Activated T-helper 2 cell treated with anti-CD3 and anti-CD28 coated beads, Interferon-gamma antibody, Interleukin-2, Interleukin-4, amounts not matched to agents 10 μg/mL and 5 μg/mL and 100 μg/mL, durations not matched to agents 14 hours and 24 hours and 36 hours (primary cell): Measurements from ENCODE around the gene HAGHL. TPM values are rescaled to one million over a fixed set of nuclear protein-coding genes. Genes with fewer than 3 reads are reported as not detected.

Source experiments
- DNase-seq: peaks from one replicate; pipeline ENCODE4 v3.0.0; 2021; ENCODE audit warnings: low spot score
- H3K27ac Mint-ChIP-seq: one replicate; pipeline ENCODE4 v1.8.0; 2021; ENCODE audit warnings: mixed read lengths
- H3K27me3 Mint-ChIP-seq: one replicate; pipeline ENCODE4 v1.8.0; 2021; ENCODE audit warnings: low read depth, mixed read lengths
- H3K36me3 Mint-ChIP-seq: one replicate; pipeline ENCODE4 v1.8.0; 2021; ENCODE audit warnings: low read depth, mixed read lengths
- H3K4me1 Mint-ChIP-seq: one replicate; pipeline ENCODE4 v1.8.0; 2021; ENCODE audit warnings: low read depth, mixed read lengths
- H3K4me3 Mint-ChIP-seq: one replicate; pipeline ENCODE4 v1.8.0; 2021; ENCODE audit warnings: low read depth, mild to moderate bottlenecking, moderate library complexity, mixed read lengths
- H3K9me3 Mint-ChIP-seq: one replicate; pipeline ENCODE4 v1.8.0; 2021; ENCODE audit warnings: mixed read lengths
- intact Hi-C: fragments of 100-400 bp; cut with micrococcal nuclease; formaldehyde crosslinking; loops from one replicate; pipeline ENCODE4 v1.15.1; 2023
- total RNA-seq: library from RNA; stranded (reverse); gene quantifications from 2 replicates; pipeline ENCODE4 v1.2.3, GENCODE V29; 2022

HAGHL gene
- total RNA-seq = 18.5 and 21.4 TPM in 2 replicates

- no peaks in the 10 kb centered on the region for H3K36me3 Mint-ChIP-seq
- H3K27ac Mint-ChIP-seq = no peak within 1 kb of the TSS
- peak within 1 kb of the TSS; percentile 71 for H3K4me3 Mint-ChIP-seq
- no peaks in the 10 kb centered on the region for H3K27me3 Mint-ChIP-seq
- no peaks in the 10 kb centered on the region for H3K9me3 Mint-ChIP-seq
- intact Hi-C loops = no loop called here
- DNase-seq = peak; percentile 43
- no peaks in the 10 kb centered on the region for H3K4me1 Mint-ChIP-seq
Measured at GRCh38 chr16:726438-727290, at the start of gene HAGHL, which contains the start of gene CCDC78. Gene HAGHL, plus strand, starts transcription at chr16:727106. Its CDS starts 404 bp downstream, at chr16:727510. Gene CCDC78, minus strand, starts transcription at chr16:726443. Its CDS starts 76 bp downstream, at chr16:726367.

- H3K4me1 Mint-ChIP-seq = peaks cover 11% of the 10 kb centered on the region
- DNase-seq = no peak
- no peak overlapping the region for H3K27ac Mint-ChIP-seq
- intact Hi-C loops = no loop called here
- no peaks in the 10 kb centered on the region for H3K9me3 Mint-ChIP-seq
- peaks cover 20% of the 10 kb centered on the region for H3K36me3 Mint-ChIP-seq
- peaks cover 4% of the 10 kb centered on the region for H3K27me3 Mint-ChIP-seq
- no peak overlapping the region for H3K4me3 Mint-ChIP-seq
Measured at GRCh38 chr16:677316-678190, 49.4 kb upstream of the HAGHL start.

GRCh38 chr16:678209-678857 is 48.6 kb upstream of the HAGHL start:
- Mint-ChIP-seq H3K9me3 (no peaks in the 10 kb centered on the region), H3K4me1 (peaks cover 12% of the 10 kb centered on the region), H3K27ac (no peak overlapping the region), H3K36me3 (peaks cover 24% of the 10 kb centered on the region), H3K27me3 (peaks cover 4% of the 10 kb centered on the region), H3K4me3 (no peak overlapping the region)
- DNase-seq = no peak
- intact Hi-C loops = no loop called here

DNA sequence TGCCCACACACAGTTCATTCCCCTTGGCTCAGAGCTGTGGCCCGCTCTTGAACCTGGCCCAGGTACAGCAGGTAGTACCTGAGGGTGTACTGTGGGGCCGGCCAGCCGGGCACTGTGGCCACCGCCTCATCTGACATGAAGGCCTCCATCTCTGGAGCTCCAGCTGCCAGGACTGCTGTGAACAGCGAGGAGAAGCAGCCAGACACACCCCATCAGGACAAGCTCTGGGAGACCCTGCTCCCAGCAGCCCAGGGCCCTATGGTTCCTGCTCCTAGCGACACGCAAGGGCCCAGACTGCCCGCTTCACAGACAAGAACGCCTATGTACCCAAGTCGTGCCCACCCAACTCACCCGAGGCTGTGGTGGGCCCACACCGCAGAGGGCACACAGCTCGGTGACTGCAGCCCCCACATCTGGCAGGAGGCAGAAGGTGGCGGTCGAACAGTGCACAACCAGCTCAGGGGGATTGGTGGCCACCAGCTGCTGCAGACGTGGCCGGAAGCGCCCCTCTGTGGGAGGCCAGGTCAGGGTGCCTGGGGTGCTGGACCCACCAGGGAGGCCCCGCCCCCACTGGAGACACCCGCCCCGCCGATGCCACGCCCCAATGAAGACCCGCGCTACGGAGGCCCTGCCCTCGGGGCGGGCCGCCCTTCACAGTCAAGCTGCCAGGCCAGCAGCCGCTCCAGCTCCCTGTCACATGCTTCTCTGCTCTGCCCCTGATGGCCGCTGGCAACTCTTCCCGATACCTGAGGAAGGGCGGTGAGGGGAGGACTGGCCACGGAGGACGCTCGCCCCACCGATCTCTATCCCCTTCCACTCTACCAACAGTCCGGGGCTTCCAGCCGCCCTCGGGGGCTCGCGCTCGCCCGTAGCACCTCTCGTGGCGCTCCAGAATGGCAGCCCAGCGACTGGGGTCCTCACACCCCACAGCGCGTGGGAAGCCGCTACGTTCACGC is 47.8 kb upstream of the HAGHL start:
- Mint-ChIP-seq H3K4me1 (peaks cover 12% of the 10 kb centered on the region), H3K4me3 (peak overlapping the region; percentile 70), H3K27ac (peak overlapping the region; percentile 26), H3K9me3 (no peaks in the 10 kb centered on the region), H3K36me3 (peaks cover 25% of the 10 kb centered on the region), H3K27me3 (peaks cover 4% of the 10 kb centered on the region)
- intact Hi-C loops = no loop called here
- DNase-seq = peak; percentile 54

- Mint-ChIP-seq H3K27ac (peak within 1 kb of the TSS; percentile 78), H3K4me1 (peaks cover 12% of the 10 kb centered on the region), H3K27me3 (peaks cover 3% of the 10 kb centered on the region), H3K36me3 (peaks cover 25% of the 10 kb centered on the region), H3K9me3 (no peaks in the 10 kb centered on the region), H3K4me3 (peak within 1 kb of the TSS; percentile 82)
- peak; percentile 82 for DNase-seq
- intact Hi-C loops = loop anchor here (5.0 kb wide), 2 partner anchors 43 to 93 kb away; partner anchors contain the start of gene METTL26
Measured at GRCh38 chr16:679814-680624, 46.9 kb upstream of the HAGHL start, which contains the start of gene STUB1. Gene STUB1, plus strand, starts transcription at chr16:680410. Its CDS starts 116 bp downstream, at chr16:680526.

DNA sequence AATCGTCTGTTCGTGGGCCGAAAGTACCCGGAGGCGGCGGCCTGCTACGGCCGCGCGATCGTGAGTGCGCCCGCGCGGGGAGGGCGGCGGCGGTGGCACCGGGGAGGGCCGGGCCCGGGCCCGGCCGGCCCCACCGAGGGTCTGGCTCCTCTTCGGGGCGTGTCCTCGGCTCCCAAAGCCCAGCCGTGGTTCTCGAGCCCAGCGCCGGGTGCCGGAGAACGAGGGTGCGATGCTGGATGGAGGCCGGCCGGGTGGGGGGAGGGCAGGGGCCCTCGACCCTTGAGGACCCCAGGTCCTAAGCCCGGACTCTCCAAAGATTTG is 46.3 kb upstream of the HAGHL start:
- Mint-ChIP-seq H3K36me3 (peaks cover 25% of the 10 kb centered on the region), H3K4me3 (peak overlapping the region; percentile 76), H3K4me1 (peaks cover 12% of the 10 kb centered on the region), H3K27me3 (no peaks in the 10 kb centered on the region), H3K27ac (no peak overlapping the region), H3K9me3 (no peaks in the 10 kb centered on the region)
- no peak for DNase-seq
- intact Hi-C loops = loop anchor here (5.0 kb wide), 2 partner anchors 43 to 93 kb away; partner anchors contain the start of gene METTL26

DNA sequence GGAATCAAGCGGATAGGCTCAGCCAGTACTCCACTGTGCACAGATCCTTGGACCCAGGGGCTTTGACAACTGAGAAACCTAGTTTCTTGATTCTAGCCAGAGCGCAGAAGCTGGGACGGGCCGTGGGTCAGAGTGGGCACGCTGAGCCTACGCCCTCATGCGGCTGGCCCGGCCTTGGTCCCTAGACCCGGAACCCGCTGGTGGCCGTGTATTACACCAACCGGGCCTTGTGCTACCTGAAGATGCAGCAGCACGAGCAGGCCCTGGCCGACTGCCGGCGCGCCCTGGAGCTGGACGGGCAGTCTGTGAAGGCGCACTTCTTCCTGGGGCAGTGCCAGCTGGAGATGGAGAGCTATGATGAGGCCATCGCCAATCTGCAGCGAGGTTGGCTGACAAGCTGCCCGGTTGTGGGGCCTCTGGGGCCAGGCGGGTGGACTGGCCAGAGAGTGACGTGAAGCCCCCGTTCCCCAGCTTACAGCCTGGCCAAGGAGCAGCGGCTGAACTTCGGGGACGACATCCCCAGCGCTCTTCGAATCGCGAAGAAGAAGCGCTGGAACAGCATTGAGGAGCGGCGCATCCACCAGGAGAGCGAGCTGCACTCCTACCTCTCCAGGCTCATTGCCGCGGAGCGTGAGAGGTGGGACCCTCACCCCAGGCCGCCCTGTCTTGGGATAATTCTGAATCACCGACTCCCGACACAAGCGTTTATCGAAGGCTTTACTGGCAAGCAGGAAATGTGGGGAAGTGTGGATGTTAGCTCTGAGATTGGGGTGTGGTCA is 45.8 kb upstream of the HAGHL start:
- H3K4me3 Mint-ChIP-seq = peak overlapping the region; percentile 76
- intact Hi-C loops = loop anchor here (5.0 kb wide), 2 partner anchors 44 to 94 kb away; partner anchors contain the start of gene METTL26
- H3K9me3 Mint-ChIP-seq = no peaks in the 10 kb centered on the region
- no peak overlapping the region for H3K27ac Mint-ChIP-seq
- peaks cover 30% of the 10 kb centered on the region for H3K36me3 Mint-ChIP-seq
- H3K27me3 Mint-ChIP-seq = no peaks in the 10 kb centered on the region
- no peak for DNase-seq
- H3K4me1 Mint-ChIP-seq = peaks cover 14% of the 10 kb centered on the region

DNA sequence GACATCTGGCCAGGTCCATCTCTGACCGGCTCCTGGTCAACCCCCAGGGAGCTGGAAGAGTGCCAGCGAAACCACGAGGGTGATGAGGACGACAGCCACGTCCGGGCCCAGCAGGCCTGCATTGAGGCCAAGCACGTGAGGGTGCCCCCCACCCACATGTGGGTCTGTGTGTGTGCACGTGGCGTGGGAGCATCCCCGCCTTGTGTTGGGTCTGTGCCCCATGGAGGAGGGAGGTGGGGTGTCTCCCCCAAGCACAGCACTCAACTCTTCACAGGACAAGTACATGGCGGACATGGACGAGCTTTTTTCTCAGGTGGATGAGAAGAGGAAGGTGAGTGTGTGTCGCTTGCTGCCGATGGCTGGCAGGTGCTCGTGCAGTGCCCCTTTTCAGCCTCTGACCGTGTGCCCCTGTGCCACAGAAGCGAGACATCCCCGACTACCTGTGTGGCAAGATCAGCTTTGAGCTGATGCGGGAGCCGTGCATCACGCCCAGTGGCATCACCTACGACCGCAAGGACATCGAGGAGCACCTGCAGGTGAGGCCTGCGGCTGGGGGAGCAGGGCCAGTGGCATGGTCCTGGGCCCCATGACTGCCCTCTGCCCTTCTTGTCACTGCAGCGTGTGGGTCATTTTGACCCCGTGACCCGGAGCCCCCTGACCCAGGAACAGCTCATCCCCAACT is 45.0 kb upstream of the HAGHL start:
- no peaks in the 10 kb centered on the region for H3K27me3 Mint-ChIP-seq
- no peak for DNase-seq
- H3K9me3 Mint-ChIP-seq = no peaks in the 10 kb centered on the region
- no peak overlapping the region for H3K27ac Mint-ChIP-seq
- H3K36me3 Mint-ChIP-seq = peaks cover 32% of the 10 kb centered on the region
- H3K4me3 Mint-ChIP-seq = peak overlapping the region; percentile 76
- intact Hi-C loops = loop anchor here (5.0 kb wide), 2 partner anchors 45 to 95 kb away; partner anchors contain the start of gene METTL26
- H3K4me1 Mint-ChIP-seq = peaks cover 14% of the 10 kb centered on the region

- Mint-ChIP-seq H3K27ac (no peak overlapping the region), H3K27me3 (no peaks in the 10 kb centered on the region), H3K4me3 (peak overlapping the region; percentile 76), H3K4me1 (peaks cover 14% of the 10 kb centered on the region), H3K9me3 (no peaks in the 10 kb centered on the region), H3K36me3 (peaks cover 32% of the 10 kb centered on the region)
- DNase-seq = no peak
- intact Hi-C loops = loop anchor here (5.0 kb wide), 2 partner anchors 45 to 95 kb away; partner anchors contain the start of gene METTL26
Measured at GRCh38 chr16:682493-683395, 44.2 kb upstream of the HAGHL start.
